Neural progenitor cell (in vitro differentiated cells): ENCODE measurements around the gene DCC.

Experiments
- EZH2 ChIP-seq: fragments of 200-600 bp; sonication (generic); IDR thresholded peaks from 2 replicates; pipeline ENCODE4 v1.6.1; 2017; ENCODE audit warnings: antibody characterized with exemption, mild to moderate bottlenecking, moderate library complexity
- TF ChIP-seq, protein P1 (sequence below): fragments of 200-600 bp; sonication (generic); IDR thresholded peaks from 2 replicates; pipeline ENCODE4 v1.5.1; 2017; ENCODE audit warnings: antibody characterized with exemption, mild to moderate bottlenecking

DNA sequence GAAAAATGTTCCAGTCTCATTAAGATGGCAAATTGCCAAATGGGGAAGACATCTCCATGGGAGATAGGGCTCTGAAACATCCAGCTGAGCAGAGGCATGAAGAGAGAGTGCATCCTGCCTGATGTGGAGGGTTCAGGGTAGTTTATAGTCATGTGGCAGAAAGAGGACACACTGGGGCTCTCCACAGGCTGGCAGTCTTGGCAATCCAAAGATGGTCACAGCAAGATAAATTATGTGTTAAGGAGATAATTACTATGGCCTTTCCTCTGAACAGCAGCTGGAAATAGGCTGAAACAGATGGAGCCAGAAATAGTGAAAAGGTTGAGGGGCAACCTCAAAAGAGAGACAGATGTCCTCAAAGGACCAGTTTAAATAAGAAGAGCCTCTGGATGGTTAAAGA is 97.2 kb downstream of the DCC start:
- TF ChIP-seq EZH2, result no peak
- TF ChIP-seq, protein P1, sequence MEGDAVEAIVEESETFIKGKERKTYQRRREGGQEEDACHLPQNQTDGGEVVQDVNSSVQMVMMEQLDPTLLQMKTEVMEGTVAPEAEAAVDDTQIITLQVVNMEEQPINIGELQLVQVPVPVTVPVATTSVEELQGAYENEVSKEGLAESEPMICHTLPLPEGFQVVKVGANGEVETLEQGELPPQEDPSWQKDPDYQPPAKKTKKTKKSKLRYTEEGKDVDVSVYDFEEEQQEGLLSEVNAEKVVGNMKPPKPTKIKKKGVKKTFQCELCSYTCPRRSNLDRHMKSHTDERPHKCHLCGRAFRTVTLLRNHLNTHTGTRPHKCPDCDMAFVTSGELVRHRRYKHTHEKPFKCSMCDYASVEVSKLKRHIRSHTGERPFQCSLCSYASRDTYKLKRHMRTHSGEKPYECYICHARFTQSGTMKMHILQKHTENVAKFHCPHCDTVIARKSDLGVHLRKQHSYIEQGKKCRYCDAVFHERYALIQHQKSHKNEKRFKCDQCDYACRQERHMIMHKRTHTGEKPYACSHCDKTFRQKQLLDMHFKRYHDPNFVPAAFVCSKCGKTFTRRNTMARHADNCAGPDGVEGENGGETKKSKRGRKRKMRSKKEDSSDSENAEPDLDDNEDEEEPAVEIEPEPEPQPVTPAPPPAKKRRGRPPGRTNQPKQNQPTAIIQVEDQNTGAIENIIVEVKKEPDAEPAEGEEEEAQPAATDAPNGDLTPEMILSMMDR, result no peak
